GM18951 (cell line): Measurements from ENCODE around the gene TLX3.

Experiments used
- POLR2A ChIP-seq: IDR thresholded peaks from 4 replicates; pipeline ENCODE4 v1.6.1; 2011; ENCODE audit warnings: mild to moderate bottlenecking; ENCODE audit not compliant: insufficient read length, insufficient read depth; ENCODE audit errors: extremely low read depth
- in situ Hi-C: fragments of 300-500 bp; cut with MboI; formaldehyde crosslinking; loops from one replicate; pipeline ENCODE4 v1.12.0; 2022; ENCODE audit warnings: low sequenced_read_pairs, mixed read lengths, inconsistent platforms; ENCODE audit not compliant: unreplicated experiment

The TLX3 gene

DNA sequence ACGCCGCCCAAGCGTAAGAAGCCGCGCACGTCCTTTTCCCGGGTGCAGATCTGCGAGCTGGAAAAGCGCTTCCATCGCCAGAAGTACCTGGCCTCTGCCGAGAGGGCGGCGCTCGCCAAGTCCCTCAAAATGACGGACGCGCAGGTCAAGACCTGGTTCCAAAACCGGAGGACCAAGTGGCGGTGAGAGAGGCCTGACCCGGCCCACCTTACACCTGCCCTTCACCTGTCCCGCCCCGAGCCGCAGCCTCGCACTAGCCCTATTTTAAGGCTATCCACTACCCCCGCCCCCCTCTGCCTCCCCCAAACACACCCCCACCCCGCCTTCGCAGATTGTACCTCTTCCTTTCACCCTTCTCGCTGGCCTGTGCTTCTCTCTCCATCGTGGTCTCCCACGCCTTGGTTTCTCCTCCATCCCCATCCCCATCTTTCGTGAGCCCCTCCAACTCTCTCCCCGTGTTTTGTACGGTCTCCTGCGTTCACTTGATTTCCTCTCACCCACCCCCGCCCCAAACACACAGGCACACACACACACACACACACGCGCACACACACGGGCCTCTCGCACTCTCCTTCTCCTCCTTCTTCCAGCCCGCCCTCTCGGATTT lies 1.3 kb downstream of the TLX3 start:
- in situ Hi-C loops: no loop called here
- no peak for TF ChIP-seq POLR2A

- no peak for TF ChIP-seq POLR2A
Observed at GRCh38 chr5:171310819-171311321, 1.8 kb downstream of the TLX3 start.

GRCh38 chr5:171311322-171312077 lies 2.5 kb downstream of the TLX3 start:
- in situ Hi-C loops: no loop called here
- no peak for TF ChIP-seq POLR2A

More at GRCh38 chr5:171310819-171311321, 1.8 kb downstream of the TLX3 start:
- in situ Hi-C loops: no loop called here

- TF ChIP-seq POLR2A: no peak
- in situ Hi-C loops: no loop called here
Observed at GRCh38 chr5:171312129-171312974, 3.3 kb downstream of the TLX3 start.

GRCh38 chr5:171313481-171314206 lies 4.6 kb downstream of the TLX3 start:
- no peak for TF ChIP-seq POLR2A
- in situ Hi-C loops: no loop called here

DNA sequence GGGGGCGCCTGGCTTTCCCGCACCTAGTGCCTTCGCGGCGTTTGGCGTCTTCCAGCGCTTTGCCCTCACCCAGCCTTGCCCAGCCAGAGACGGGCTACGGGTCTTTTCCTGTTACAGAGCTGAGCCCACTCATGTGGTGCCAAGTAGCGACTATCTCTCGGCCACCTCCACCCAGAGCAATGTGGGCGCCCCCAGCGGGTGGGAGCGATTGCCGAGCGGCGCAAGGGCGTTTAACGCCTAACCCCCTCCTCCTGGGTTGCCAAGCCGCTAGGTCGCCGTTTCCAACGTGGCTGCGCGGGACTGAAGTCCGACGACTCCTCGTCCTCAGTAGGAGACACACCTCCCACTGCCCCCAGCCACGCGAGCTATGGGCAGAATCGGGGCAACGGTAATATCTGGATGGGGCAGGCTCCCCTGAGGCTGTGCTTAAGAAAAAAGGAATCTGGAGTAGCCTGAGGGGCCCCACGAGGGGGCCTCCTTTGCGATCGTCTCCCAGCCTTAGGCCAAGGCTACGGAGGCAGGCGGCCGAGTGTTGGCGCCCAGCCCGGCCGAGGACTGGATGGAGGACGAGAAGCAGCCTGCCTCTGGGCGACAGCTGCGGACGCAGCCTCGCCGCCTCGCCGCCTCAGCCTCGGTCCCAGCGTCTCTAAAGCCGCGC lies 5.8 kb downstream of the TLX3 start:
- in situ Hi-C loops: no loop called here
- no peak for TF ChIP-seq POLR2A

DNA sequence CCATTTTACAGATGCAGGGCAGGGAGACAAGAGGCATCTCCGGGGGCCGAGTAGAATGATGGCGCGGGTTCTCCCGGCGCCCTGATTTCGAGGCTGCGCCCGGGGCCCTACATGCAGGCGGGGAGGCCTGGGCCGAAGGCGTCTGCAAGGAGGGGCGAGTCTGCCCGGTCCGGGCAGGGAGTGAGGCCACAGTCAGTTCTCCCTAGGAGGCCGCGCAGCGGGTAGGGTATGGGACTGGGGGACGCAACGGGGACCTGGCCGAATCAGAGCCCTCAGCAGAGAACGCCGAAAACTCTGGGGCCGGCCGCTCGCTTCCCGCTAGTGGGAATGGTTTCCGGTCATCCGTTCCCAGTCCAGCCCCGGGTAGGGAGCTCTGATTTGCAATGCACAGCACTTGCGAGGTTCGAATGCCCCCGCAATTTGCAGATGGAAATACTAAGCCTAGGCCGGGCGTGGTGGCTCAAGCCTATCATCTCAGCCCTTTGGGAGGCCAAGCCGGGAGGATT lies 6.4 kb downstream of the TLX3 start:
- in situ Hi-C loops: no loop called here
- no peak for TF ChIP-seq POLR2A

DNA sequence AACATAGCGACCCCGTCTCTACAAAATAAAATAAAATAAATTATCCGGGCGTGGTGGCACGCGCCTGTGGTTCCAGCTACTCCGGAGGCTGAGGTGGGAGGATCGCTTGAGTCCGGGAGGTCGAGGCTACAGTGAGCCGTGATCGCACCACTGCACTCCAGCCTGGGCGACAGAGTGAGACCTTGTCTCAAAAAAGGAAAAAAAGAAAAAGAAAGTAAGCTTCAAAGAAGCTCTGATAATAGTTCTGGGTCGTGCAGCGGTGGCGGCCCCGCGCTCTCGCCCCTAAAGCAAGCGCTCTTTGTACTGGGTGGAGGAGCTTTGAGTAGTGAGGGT lies 6.8 kb downstream of the TLX3 start:
- in situ Hi-C loops: no loop called here
- no peak for TF ChIP-seq POLR2A

GRCh38 chr5:171316258-171317121 lies 7.4 kb downstream of the TLX3 start:
- in situ Hi-C loops: no loop called here
- no peak for TF ChIP-seq POLR2A

DNA sequence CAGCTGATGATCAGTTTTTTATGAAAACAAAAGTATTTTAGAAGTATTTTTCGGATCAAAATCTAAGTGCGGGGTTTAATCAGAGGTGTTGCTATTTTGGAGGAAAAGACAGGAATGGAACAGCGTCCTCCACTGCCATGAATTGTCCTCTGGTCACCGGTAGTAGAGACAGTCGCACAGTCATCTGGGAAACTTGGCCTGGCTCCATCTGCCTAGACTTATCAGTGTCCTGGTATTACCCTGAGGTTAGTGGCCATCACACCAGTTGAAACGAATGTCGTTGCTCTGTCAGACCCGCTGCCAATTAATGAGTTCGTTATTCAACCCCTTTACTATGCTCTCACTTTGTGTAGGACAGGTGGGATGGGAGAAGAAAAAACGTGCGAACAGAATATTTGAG lies 8.2 kb downstream of the TLX3 start:
- no peak for TF ChIP-seq POLR2A
- in situ Hi-C loops: no loop called here

GRCh38 chr5:171318026-171318425 lies 9.0 kb downstream of the TLX3 start:
- in situ Hi-C loops: no loop called here

More at GRCh38 chr5:171318026-171318425, 9.0 kb downstream of the TLX3 start:
- TF ChIP-seq POLR2A: no peak
